ENCODE data around the gene GPATCH8. TPM values are rescaled to one million over a fixed set of nuclear protein-coding genes. Genes with fewer than 3 reads are reported as not detected.

GPATCH8 gene
- total RNA-seq, 1 donor from 2014 or later: 39.0 TPM

- TF ChIP-seq POLR2A (IDR thresholded peaks at IDR 0.05) (no peak), CTCF (IDR thresholded peaks at IDR 0.05) (no peak), POLR2AphosphoS5 (IDR thresholded peaks at IDR 0.05; ENCODE audit: insufficient read depth in 1 of 2, low read depth in 1 of 2) (no peak)
- no peaks in the 10 kb centered on the region for H3K36me3 ChIP-seq
- H3K27me3 ChIP-seq: no peaks in the 10 kb centered on the region
- no peaks in the 10 kb centered on the region for H3K9me3 ChIP-seq
- no peak overlapping the region for H3K4me3 ChIP-seq
- intact Hi-C loops (cut with DNase I): no loop called here
- no peak overlapping the region for H3K27ac ChIP-seq
- peaks cover 19% of the 10 kb centered on the region for H3K4me1 ChIP-seq
- no peak for DNase-seq (ENCODE audit: extremely low spot score in 2 of 2)
Measured at GRCh38 chr17:44382917-44383316, 120.3 kb downstream of the GPATCH8 start.

GRCh38 chr17:44381810-44382305, 121.3 kb downstream of the GPATCH8 start:
- H3K9me3 ChIP-seq: no peaks in the 10 kb centered on the region
- no peaks in the 10 kb centered on the region for H3K27me3 ChIP-seq
- peaks cover 19% of the 10 kb centered on the region for H3K4me1 ChIP-seq
- intact Hi-C loops (cut with DNase I): no loop called here
- DNase-seq (ENCODE audit: extremely low spot score in 2 of 2): no peak
- TF ChIP-seq POLR2AphosphoS5 (IDR thresholded peaks at IDR 0.05; ENCODE audit: insufficient read depth in 1 of 2, low read depth in 1 of 2): no peak
- TF ChIP-seq POLR2A (IDR thresholded peaks at IDR 0.05): no peak
- no peak for TF ChIP-seq CTCF (IDR thresholded peaks at IDR 0.05)
- H3K4me3 ChIP-seq: no peak overlapping the region
- H3K36me3 ChIP-seq: no peaks in the 10 kb centered on the region
- no peak overlapping the region for H3K27ac ChIP-seq

DNA sequence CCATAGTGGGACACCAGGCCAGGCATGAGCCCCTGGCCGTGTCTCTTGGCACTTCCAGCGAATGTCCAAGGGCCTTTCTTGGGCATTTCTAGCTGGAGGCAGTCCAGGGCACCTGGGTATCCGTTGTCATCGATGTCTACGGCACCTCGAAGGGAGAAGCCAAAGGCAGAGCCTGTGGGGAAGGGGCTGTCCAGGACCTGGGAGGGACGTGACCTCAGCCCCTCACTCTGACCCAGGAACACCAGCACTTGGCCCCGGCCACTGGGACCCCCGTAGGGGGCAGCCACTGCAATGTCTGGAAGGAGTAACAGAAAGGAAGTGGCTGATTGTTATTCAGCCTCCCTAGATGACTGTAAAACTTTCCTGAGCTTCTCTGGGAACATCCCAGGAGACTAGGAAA, 122.4 kb downstream of the GPATCH8 start:
- no peak overlapping the region for H3K4me3 ChIP-seq
- H3K27me3 ChIP-seq: no peaks in the 10 kb centered on the region
- no peak for DNase-seq (ENCODE audit: extremely low spot score in 2 of 2)
- H3K9me3 ChIP-seq: no peaks in the 10 kb centered on the region
- no peaks in the 10 kb centered on the region for H3K36me3 ChIP-seq
- H3K4me1 ChIP-seq: peaks cover 13% of the 10 kb centered on the region
- TF ChIP-seq POLR2AphosphoS5 (IDR thresholded peaks at IDR 0.05; ENCODE audit: insufficient read depth in 1 of 2, low read depth in 1 of 2): no peak
- no peak for TF ChIP-seq CTCF (IDR thresholded peaks at IDR 0.05)
- no peak for TF ChIP-seq POLR2A (IDR thresholded peaks at IDR 0.05)
- intact Hi-C loops (cut with DNase I): no loop called here
- H3K27ac ChIP-seq: no peak overlapping the region

DNA sequence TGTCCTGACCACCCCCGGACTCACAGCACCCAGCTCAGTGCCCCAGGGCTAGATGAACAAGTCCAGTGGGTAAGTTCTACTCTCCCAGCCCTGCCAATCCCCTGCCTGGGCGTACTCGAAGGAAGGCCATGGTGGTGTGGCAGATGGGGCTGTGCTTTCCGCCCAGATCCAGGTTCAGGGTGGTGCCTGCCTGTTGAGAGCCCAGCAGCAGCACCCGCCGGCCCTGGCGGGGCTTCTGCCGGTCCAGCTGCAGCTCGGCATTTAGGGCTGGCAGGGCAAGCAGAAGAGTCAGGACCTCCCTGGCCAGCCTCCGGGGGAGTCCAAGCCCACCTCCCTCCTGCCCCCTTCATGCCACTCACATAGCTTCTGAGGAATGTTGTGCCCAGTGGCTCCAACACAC, 123.3 kb downstream of the GPATCH8 start:
- intact Hi-C loops (cut with DNase I): no loop called here
- H3K27me3 ChIP-seq: no peaks in the 10 kb centered on the region
- H3K27ac ChIP-seq: no peak overlapping the region
- no peak for DNase-seq (ENCODE audit: extremely low spot score in 2 of 2)
- peaks cover 15% of the 10 kb centered on the region for H3K4me1 ChIP-seq
- no peak overlapping the region for H3K4me3 ChIP-seq
- H3K9me3 ChIP-seq: no peaks in the 10 kb centered on the region
- no peak for TF ChIP-seq POLR2AphosphoS5 (IDR thresholded peaks at IDR 0.05; ENCODE audit: insufficient read depth in 1 of 2, low read depth in 1 of 2)
- no peak for TF ChIP-seq POLR2A (IDR thresholded peaks at IDR 0.05)
- TF ChIP-seq CTCF (IDR thresholded peaks at IDR 0.05): no peak
- H3K36me3 ChIP-seq: no peaks in the 10 kb centered on the region

- TF ChIP-seq POLR2A (IDR thresholded peaks at IDR 0.05) (no peak), POLR2AphosphoS5 (IDR thresholded peaks at IDR 0.05; ENCODE audit: insufficient read depth in 1 of 2, low read depth in 1 of 2) (no peak), CTCF (IDR thresholded peaks at IDR 0.05) (no peak)
- H3K9me3 ChIP-seq: no peaks in the 10 kb centered on the region
- intact Hi-C loops (cut with DNase I): no loop called here
- H3K4me3 ChIP-seq: no peak overlapping the region
- no peaks in the 10 kb centered on the region for H3K36me3 ChIP-seq
- no peak for DNase-seq (ENCODE audit: extremely low spot score in 2 of 2)
- H3K27me3 ChIP-seq: no peaks in the 10 kb centered on the region
- H3K4me1 ChIP-seq: peaks cover 14% of the 10 kb centered on the region
- H3K27ac ChIP-seq: no peak overlapping the region
Measured at GRCh38 chr17:44378171-44378705, 125.0 kb downstream of the GPATCH8 start.
